HepG2 (cell line): ENCODE results near the gene BMF. TPM values are rescaled to one million over a fixed set of nuclear protein-coding genes. Genes with fewer than 3 reads are reported as not detected.
A peak's percentile ranks its signal among the peaks of the same experiment; 100 is the strongest.

Experiments used
- CEBPB ChIP-seq: IDR thresholded peaks from 2 replicates; pipeline ENCODE4 v1.6.1; 2011; ENCODE audit warnings: low read depth, low read length, improper control_type of control experiment, borderline replicate concordance
- ETV5 ChIP-seq: IDR thresholded peaks from 2 replicates; pipeline ENCODE4 v1.6.1; 2018; ENCODE audit warnings: missing biosample characterization, missing genetic modification reagents, inconsistent platforms, borderline replicate concordance
- PITX1 ChIP-seq: sonication (generic); formaldehyde crosslinking; IDR thresholded peaks from 2 replicates; pipeline ENCODE4 v1.5.1; 2020; ENCODE audit warnings: mild to moderate bottlenecking, missing genetic modification reagents
- SNAPC2 ChIP-seq: sonication (generic); formaldehyde crosslinking; IDR thresholded peaks from 2 replicates; pipeline ENCODE4 v1.8.1; 2022; ENCODE audit warnings: mild to moderate bottlenecking, missing genetic modification reagents
- SNRNP70 ChIP-seq: fragments of 200-400 bp; formaldehyde crosslinking; IDR thresholded peaks from 2 replicates; pipeline ENCODE4 v1.6.1; 2017; ENCODE audit warnings: mild to moderate bottlenecking, low read depth, low read length, moderate library complexity
- ZFP36L2 ChIP-seq: sonication (generic); formaldehyde crosslinking; IDR thresholded peaks from 2 replicates; pipeline ENCODE4 v1.4.0; 2020; ENCODE audit warnings: missing genetic modification reagents
- ZMAT3 ChIP-seq: sonication (generic); formaldehyde crosslinking; conservative IDR thresholded peaks from 2 replicates; pipeline ENCODE4 v1.7.0; 2021; ENCODE audit warnings: missing genetic modification reagents
- ZNF274 ChIP-seq: sonication (generic); formaldehyde crosslinking; IDR thresholded peaks from 2 replicates; pipeline ENCODE4 v1.5.1; 2020; ENCODE audit warnings: mild to moderate bottlenecking, missing genetic modification reagents
- ZNF33B ChIP-seq: sonication (generic); formaldehyde crosslinking; IDR thresholded peaks from 2 replicates; pipeline ENCODE4 v1.5.1; 2020; ENCODE audit warnings: mild to moderate bottlenecking, missing genetic modification reagents
- ZNF670 ChIP-seq: sonication (generic); formaldehyde crosslinking; IDR thresholded peaks from 2 replicates; pipeline ENCODE4 v1.8.0; 2022; ENCODE audit warnings: mild to moderate bottlenecking, missing genetic modification reagents, borderline replicate concordance
- ZSCAN20 ChIP-seq: sonication (generic); formaldehyde crosslinking; IDR thresholded peaks from 2 replicates; pipeline ENCODE4 v1.4.0; 2020; ENCODE audit warnings: missing genetic modification reagents, mild to moderate bottlenecking, borderline replicate concordance
- polyA plus RNA-seq, 8 experiments: library from polyadenylated mRNA; depleted of rRNA in 3 of 8; stranded (reverse) in 7 of 8; unstranded in 1 of 8; fragments of >200 nt; fragmentation: Illumina TruSeq in 4 of 8; extraction: Trizol in 4 of 8; gene quantifications; 2 replicates each; pipeline versions ENCODE4 v1.2.1 to v1.2.3, GENCODE V29; 2011 to 2016; ENCODE audit warnings: low read depth in 4 of 8, missing spikeins in 1 of 8, mixed read lengths in 1 of 8; ENCODE audit not compliant: insufficient read depth in 1 of 8
- total RNA-seq, 5 experiments: library from RNA; depleted of rRNA; stranded (reverse); fragments of >200 nt; fragmentation: Illumina TruSeq; extraction: Trizol; gene quantifications; 2 replicates each; pipeline ENCODE4 v1.2.3, GENCODE V29; 2016; ENCODE audit warnings: low read depth in 1 of 5
- TF ChIP-seq, protein P1 (sequence below): sonication (generic); formaldehyde crosslinking; IDR thresholded peaks from 2 replicates; pipeline ENCODE4 v1.9.0; 2021; ENCODE audit warnings: missing genetic modification reagents, borderline replicate concordance
- TF ChIP-seq, protein P2 (sequence below): sonication (generic); formaldehyde crosslinking; IDR thresholded peaks from 2 replicates; pipeline ENCODE4 v1.4.0; 2020; ENCODE audit warnings: missing genetic modification reagents
- TF ChIP-seq, protein P3 (sequence below): IDR thresholded peaks from 2 replicates; pipeline ENCODE4 v1.4.0; 2020; ENCODE audit warnings: mild to moderate bottlenecking, missing genetic modification reagents
- TF ChIP-seq, protein P4 (sequence below): sonication (generic); formaldehyde crosslinking; IDR thresholded peaks from 2 replicates; pipeline ENCODE4 v1.4.0; 2020; ENCODE audit warnings: missing genetic modification reagents, borderline replicate concordance
- TF ChIP-seq, protein P5 (sequence below): IDR thresholded peaks from 2 replicates; pipeline ENCODE4 v1.6.1; 2016; ENCODE audit warnings: missing genetic modification reagents, missing compliant biosample characterization
- TF ChIP-seq, protein P6 (sequence below): sonication (generic); formaldehyde crosslinking; IDR thresholded peaks from 2 replicates; pipeline ENCODE4 v1.4.0; 2020; ENCODE audit warnings: missing genetic modification reagents, borderline replicate concordance

Gene BMF
- total and polyA plus RNA-seq, 2 of the 13 experiments (the other 11 are each of a cell fraction or from before 2014, with no cell fraction given): 8.7 to 15.9 TPM

DNA sequence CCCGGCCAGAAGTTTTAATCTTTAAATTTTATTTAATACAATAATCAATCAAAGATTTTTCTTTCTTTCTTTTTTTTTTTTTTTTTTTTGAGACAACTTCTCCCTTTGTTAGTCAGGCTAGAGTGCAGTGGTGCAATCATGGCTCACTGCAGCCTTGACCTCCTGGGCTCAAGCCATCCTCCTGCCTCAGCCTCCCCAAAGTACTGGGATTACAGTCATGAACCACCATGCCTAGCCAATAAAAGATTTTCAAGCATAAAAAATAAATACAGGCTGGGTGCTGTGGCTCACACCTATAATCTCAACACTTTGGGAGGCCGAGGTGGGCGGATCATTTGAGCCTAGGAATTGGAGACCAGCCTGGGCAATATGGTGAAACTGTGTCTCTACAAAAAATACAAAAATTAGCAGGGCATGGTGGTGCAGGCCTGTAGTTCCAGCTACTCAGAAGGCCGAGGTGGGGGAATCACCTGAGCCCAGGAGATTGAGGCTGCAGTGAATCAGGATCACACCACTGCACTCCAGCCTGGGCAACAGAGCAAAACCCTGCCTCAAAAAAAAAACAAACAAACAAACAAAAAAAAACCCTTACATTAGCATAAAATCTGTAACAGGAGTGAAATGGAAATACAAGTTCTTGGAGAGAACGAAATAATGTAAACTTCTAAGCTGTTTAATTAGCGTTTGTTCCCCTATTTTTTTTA, 40.6 kb downstream of the BMF start (continued):
- TF ChIP-seq, protein P1, sequence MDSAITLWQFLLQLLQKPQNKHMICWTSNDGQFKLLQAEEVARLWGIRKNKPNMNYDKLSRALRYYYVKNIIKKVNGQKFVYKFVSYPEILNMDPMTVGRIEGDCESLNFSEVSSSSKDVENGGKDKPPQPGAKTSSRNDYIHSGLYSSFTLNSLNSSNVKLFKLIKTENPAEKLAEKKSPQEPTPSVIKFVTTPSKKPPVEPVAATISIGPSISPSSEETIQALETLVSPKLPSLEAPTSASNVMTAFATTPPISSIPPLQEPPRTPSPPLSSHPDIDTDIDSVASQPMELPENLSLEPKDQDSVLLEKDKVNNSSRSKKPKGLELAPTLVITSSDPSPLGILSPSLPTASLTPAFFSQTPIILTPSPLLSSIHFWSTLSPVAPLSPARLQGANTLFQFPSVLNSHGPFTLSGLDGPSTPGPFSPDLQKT (CRISPR knock-in tag): no peak
- TF ChIP-seq ETV5 (CRISPR knock-in tag): no peak
- no peak for TF ChIP-seq SNAPC2
- TF ChIP-seq ZNF33B (CRISPR knock-in tag): no peak
- TF ChIP-seq ZFP36L2 (CRISPR knock-in tag): no peak
- TF ChIP-seq ZMAT3: no peak
- TF ChIP-seq, protein P2, sequence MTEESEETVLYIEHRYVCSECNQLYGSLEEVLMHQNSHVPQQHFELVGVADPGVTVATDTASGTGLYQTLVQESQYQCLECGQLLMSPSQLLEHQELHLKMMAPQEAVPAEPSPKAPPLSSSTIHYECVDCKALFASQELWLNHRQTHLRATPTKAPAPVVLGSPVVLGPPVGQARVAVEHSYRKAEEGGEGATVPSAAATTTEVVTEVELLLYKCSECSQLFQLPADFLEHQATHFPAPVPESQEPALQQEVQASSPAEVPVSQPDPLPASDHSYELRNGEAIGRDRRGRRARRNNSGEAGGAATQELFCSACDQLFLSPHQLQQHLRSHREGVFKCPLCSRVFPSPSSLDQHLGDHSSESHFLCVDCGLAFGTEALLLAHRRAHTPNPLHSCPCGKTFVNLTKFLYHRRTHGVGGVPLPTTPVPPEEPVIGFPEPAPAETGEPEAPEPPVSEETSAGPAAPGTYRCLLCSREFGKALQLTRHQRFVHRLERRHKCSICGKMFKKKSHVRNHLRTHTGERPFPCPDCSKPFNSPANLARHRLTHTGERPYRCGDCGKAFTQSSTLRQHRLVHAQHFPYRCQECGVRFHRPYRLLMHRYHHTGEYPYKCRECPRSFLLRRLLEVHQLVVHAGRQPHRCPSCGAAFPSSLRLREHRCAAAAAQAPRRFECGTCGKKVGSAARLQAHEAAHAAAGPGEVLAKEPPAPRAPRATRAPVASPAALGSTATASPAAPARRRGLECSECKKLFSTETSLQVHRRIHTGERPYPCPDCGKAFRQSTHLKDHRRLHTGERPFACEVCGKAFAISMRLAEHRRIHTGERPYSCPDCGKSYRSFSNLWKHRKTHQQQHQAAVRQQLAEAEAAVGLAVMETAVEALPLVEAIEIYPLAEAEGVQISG (CRISPR knock-in tag): no peak
- TF ChIP-seq ZSCAN20 (CRISPR knock-in tag): no peak
- TF ChIP-seq, protein P3, sequence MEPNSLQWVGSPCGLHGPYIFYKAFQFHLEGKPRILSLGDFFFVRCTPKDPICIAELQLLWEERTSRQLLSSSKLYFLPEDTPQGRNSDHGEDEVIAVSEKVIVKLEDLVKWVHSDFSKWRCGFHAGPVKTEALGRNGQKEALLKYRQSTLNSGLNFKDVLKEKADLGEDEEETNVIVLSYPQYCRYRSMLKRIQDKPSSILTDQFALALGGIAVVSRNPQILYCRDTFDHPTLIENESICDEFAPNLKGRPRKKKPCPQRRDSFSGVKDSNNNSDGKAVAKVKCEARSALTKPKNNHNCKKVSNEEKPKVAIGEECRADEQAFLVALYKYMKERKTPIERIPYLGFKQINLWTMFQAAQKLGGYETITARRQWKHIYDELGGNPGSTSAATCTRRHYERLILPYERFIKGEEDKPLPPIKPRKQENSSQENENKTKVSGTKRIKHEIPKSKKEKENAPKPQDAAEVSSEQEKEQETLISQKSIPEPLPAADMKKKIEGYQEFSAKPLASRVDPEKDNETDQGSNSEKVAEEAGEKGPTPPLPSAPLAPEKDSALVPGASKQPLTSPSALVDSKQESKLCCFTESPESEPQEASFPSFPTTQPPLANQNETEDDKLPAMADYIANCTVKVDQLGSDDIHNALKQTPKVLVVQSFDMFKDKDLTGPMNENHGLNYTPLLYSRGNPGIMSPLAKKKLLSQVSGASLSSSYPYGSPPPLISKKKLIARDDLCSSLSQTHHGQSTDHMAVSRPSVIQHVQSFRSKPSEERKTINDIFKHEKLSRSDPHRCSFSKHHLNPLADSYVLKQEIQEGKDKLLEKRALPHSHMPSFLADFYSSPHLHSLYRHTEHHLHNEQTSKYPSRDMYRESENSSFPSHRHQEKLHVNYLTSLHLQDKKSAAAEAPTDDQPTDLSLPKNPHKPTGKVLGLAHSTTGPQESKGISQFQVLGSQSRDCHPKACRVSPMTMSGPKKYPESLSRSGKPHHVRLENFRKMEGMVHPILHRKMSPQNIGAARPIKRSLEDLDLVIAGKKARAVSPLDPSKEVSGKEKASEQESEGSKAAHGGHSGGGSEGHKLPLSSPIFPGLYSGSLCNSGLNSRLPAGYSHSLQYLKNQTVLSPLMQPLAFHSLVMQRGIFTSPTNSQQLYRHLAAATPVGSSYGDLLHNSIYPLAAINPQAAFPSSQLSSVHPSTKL: peak; percentile 46; the same call in 1 of the 2 replicates
- TF ChIP-seq PITX1: peak; percentile 32; the same call in 1 of the 2 replicates
- TF ChIP-seq SNRNP70: no peak
- TF ChIP-seq, protein P4, sequence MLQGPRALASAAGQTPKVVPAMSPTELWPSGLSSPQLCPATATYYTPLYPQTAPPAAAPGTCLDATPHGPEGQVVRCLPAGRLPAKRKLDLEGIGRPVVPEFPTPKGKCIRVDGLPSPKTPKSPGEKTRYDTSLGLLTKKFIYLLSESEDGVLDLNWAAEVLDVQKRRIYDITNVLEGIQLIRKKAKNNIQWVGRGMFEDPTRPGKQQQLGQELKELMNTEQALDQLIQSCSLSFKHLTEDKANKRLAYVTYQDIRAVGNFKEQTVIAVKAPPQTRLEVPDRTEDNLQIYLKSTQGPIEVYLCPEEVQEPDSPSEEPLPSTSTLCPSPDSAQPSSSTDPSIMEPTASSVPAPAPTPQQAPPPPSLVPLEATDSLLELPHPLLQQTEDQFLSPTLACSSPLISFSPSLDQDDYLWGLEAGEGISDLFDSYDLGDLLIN (CRISPR knock-in tag): no peak
- TF ChIP-seq ZNF670 (CRISPR knock-in tag): no peak
- TF ChIP-seq, protein P5, sequence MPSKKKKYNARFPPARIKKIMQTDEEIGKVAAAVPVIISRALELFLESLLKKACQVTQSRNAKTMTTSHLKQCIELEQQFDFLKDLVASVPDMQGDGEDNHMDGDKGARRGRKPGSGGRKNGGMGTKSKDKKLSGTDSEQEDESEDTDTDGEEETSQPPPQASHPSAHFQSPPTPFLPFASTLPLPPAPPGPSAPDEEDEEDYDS: no peak
- TF ChIP-seq CEBPB: no peak
- TF ChIP-seq ZNF274 (CRISPR knock-in tag): no peak
- TF ChIP-seq, protein P6, sequence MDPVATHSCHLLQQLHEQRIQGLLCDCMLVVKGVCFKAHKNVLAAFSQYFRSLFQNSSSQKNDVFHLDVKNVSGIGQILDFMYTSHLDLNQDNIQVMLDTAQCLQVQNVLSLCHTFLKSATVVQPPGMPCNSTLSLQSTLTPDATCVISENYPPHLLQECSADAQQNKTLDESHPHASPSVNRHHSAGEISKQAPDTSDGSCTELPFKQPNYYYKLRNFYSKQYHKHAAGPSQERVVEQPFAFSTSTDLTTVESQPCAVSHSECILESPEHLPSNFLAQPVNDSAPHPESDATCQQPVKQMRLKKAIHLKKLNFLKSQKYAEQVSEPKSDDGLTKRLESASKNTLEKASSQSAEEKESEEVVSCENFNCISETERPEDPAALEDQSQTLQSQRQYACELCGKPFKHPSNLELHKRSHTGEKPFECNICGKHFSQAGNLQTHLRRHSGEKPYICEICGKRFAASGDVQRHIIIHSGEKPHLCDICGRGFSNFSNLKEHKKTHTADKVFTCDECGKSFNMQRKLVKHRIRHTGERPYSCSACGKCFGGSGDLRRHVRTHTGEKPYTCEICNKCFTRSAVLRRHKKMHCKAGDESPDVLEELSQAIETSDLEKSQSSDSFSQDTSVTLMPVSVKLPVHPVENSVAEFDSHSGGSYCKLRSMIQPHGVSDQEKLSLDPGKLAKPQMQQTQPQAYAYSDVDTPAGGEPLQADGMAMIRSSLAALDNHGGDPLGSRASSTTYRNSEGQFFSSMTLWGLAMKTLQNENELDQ (CRISPR knock-in tag): no peak
